Suprapubic skin (tissue), 4 donors: Measurements from ENCODE around the gene CLIC3.

ENCODE experiments used
- CTCF ChIP-seq, 2 donors: fragments of 200-600 bp in 1 of 2; fragments of 450-650 bp in 1 of 2; sonication (generic) in 1 of 2; IDR thresholded peaks; one replicate each; pipeline ENCODE4 v1.5.1; 2016 to 2019; ENCODE audit warnings: antibody characterized with exemption in 2 of 2, mild to moderate bottlenecking in 1 of 2, moderate library complexity in 1 of 2
- EP300 ChIP-seq: sonication (generic); formaldehyde crosslinking; IDR thresholded peaks from one replicate; pipeline ENCODE4 v1.6.1; 2017; ENCODE audit warnings: antibody characterized with exemption
- POLR2A ChIP-seq, 2 donors: fragments of 450-650 bp; IDR thresholded peaks; one replicate each; pipeline ENCODE4 v1.6.1; 2017; ENCODE audit warnings: antibody characterized with exemption in 2 of 2, mild to moderate bottlenecking in 2 of 2, moderate library complexity in 2 of 2
- POLR2AphosphoS5 ChIP-seq, 3 donors: sonication (generic); formaldehyde crosslinking; IDR thresholded peaks; one replicate each; pipeline ENCODE4 v1.6.1; 2017; ENCODE audit warnings: antibody characterized with exemption in 3 of 3

GRCh38 chr9:136995772-136996311 lies 526 bp downstream of the CLIC3 start:
- no peak for TF ChIP-seq CTCF (IDR thresholded peaks at IDR 0.05)
- no peak for TF ChIP-seq POLR2AphosphoS5 (IDR thresholded peaks at IDR 0.05)
- no peak for TF ChIP-seq EP300
- no peak for TF ChIP-seq POLR2A (IDR thresholded peaks at IDR 0.05)
